ENCODE measurements around the gene TOGARAM2. TPM values are rescaled to one million over a fixed set of nuclear protein-coding genes. Genes with fewer than 3 reads are reported as not detected.

TOGARAM2 gene
- total RNA-seq, 1 experiment from 2014 or later = 0.76 TPM

GRCh38 chr2:28991021-28991420 is 9.9 kb downstream of the TOGARAM2 start:
- Histone ChIP-seq H4K20me1 (ENCODE audit: insufficient read depth) (no peaks in the 10 kb centered on the region), H3K79me2 (ENCODE audit: insufficient read depth, low read length) (no peaks in the 10 kb centered on the region), H3K4me1 (ENCODE audit: control insufficient read depth in 1 of 2, insufficient read depth in 2 of 2, low read length in 2 of 2) (no peaks in the 10 kb centered on the region; a peak in 1 of 4 replicates), H2AFZ (ENCODE audit: low read depth, low read length, poor library complexity, severe bottlenecking) (no peak overlapping the region), H3K4me3 (replicated peaks in 1 of 2; ENCODE audit: low read depth in 1 of 2, low read length in 2 of 2) (no peak overlapping the region), H3K4me2 (ENCODE audit: low read length) (no peak overlapping the region), H3K27ac (ENCODE audit: low read depth, low read length) (no peak overlapping the region), H3K9me3 (ENCODE audit: control insufficient read depth in 1 of 2, insufficient read depth in 1 of 2, low read depth in 1 of 2, low read length in 2 of 2) (no peaks in the 10 kb centered on the region), H3K36me3 (ENCODE audit: control insufficient read depth in 1 of 2, insufficient read depth in 2 of 2, low read length in 2 of 2) (no peaks in the 10 kb centered on the region), H3K9me2 (ENCODE audit: insufficient read depth) (no peaks in the 10 kb centered on the region), H3K9ac (ENCODE audit: low read length) (no peak overlapping the region), H3K27me3 (ENCODE audit: insufficient read depth, low read length) (no peaks in the 10 kb centered on the region)
- CTCF ChIA-PET = no interaction called here
- TF ChIP-seq EGR1 (IDR thresholded peaks at IDR 0.05; ENCODE audit: low read depth) (no peak), EZH2 (IDR thresholded peaks at IDR 0.05) (no peak)
- POLR2A ChIA-PET = no interaction called here
- RAD21 ChIA-PET (ENCODE audit: low non-redundant PET in 1 of 2, low total read pairs in 2 of 2, uncharacterized antibody in 2 of 2, unreplicated experiment in 2 of 2) = interaction anchor here in 1 of 2 experiments (0.6 kb wide), 1 partner anchor 63 kb away, joined by 5 read pairs; no protein-coding TSS in a partner anchor
- no TSS peak for BruUV-seq (replicated peaks)
- ATAC-seq (no peak), DNase-seq (ENCODE audit: low read depth, low spot score) (no peak)
- intact Hi-C loops (cut with micrococcal nuclease) = no loop called here

DNA sequence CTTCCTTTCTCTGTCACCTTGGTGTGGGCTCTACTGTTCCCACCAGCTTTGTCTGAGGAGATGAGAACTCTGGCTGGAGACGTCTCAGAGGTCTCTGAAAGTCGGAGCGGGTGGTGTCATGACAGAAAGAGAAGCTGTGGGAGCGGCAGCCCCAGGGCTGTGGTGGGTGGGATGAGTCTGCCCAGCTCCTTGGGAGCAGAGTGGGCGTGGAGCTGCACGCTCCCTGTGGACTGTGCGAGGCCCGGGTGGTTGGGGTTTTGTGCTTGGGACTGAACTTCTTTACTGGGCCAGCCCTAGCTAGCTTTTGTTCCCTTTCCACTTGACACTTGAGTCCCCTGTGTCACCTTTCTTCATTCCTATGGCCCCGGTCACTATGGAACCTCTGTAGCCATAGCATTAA is 10.4 kb downstream of the TOGARAM2 start:
- intact Hi-C loops (cut with micrococcal nuclease) = no loop called here
- H3K36me3 ChIP-seq (ENCODE audit: control insufficient read depth in 1 of 2, insufficient read depth in 2 of 2, low read length in 2 of 2) = no peaks in the 10 kb centered on the region
- H3K9me3 ChIP-seq (ENCODE audit: control insufficient read depth in 1 of 2, insufficient read depth in 1 of 2, low read depth in 1 of 2, low read length in 2 of 2) = no peaks in the 10 kb centered on the region
- H3K27me3 ChIP-seq (ENCODE audit: insufficient read depth, low read length) = no peaks in the 10 kb centered on the region
- no peak overlapping the region for H3K9ac ChIP-seq (ENCODE audit: low read length)
- H3K9me2 ChIP-seq (ENCODE audit: insufficient read depth) = no peaks in the 10 kb centered on the region
- CTCF ChIA-PET = no interaction called here
- BruUV-seq (replicated peaks) = no TSS peak
- DNase-seq (ENCODE audit: low read depth, low spot score) (no peak), ATAC-seq (no peak)
- RAD21 ChIA-PET (ENCODE audit: low non-redundant PET in 1 of 2, low total read pairs in 2 of 2, uncharacterized antibody in 2 of 2, unreplicated experiment in 2 of 2) = interaction anchor here in 1 of 2 experiments (0.6 kb wide), 1 partner anchor 63 kb away, joined by 5 read pairs; no protein-coding TSS in a partner anchor
- H2AFZ ChIP-seq (ENCODE audit: low read depth, low read length, poor library complexity, severe bottlenecking) = no peak overlapping the region
- TF ChIP-seq, protein P1, sequence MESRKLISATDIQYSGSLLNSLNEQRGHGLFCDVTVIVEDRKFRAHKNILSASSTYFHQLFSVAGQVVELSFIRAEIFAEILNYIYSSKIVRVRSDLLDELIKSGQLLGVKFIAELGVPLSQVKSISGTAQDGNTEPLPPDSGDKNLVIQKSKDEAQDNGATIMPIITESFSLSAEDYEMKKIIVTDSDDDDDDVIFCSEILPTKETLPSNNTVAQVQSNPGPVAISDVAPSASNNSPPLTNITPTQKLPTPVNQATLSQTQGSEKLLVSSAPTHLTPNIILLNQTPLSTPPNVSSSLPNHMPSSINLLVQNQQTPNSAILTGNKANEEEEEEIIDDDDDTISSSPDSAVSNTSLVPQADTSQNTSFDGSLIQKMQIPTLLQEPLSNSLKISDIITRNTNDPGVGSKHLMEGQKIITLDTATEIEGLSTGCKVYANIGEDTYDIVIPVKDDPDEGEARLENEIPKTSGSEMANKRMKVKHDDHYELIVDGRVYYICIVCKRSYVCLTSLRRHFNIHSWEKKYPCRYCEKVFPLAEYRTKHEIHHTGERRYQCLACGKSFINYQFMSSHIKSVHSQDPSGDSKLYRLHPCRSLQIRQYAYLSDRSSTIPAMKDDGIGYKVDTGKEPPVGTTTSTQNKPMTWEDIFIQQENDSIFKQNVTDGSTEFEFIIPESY (IDR thresholded peaks at IDR 0.05; ENCODE audit: extremely low read depth, insufficient replicate concordance, low read length) = no peak
- TF ChIP-seq, protein P2, sequence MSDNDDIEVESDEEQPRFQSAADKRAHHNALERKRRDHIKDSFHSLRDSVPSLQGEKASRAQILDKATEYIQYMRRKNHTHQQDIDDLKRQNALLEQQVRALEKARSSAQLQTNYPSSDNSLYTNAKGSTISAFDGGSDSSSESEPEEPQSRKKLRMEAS (IDR thresholded peaks at IDR 0.05) = no peak
- H3K4me2 ChIP-seq (ENCODE audit: low read length) = no peak overlapping the region
- no peak overlapping the region for H3K27ac ChIP-seq (ENCODE audit: low read depth, low read length)
- H4K20me1 ChIP-seq (ENCODE audit: insufficient read depth) = no peaks in the 10 kb centered on the region
- H3K4me1 ChIP-seq (ENCODE audit: control insufficient read depth in 1 of 2, insufficient read depth in 2 of 2, low read length in 2 of 2) = no peaks in the 10 kb centered on the region; a peak in 1 of 4 replicates
- no peaks in the 10 kb centered on the region for H3K79me2 ChIP-seq (ENCODE audit: insufficient read depth, low read length)
- POLR2A ChIA-PET = no interaction called here
- H3K4me3 ChIP-seq (replicated peaks in 1 of 2; ENCODE audit: low read depth in 1 of 2, low read length in 2 of 2) = no peak overlapping the region
